K562 (cell line): ENCODE data around the gene HDAC7. TPM values are rescaled to one million over a fixed set of nuclear protein-coding genes. Genes with fewer than 3 reads are reported as not detected.

Experiments used
- ATAC-seq: fragments of 200-7000 bp; cut with Tn5 transposase; 3 replicates; pipeline ENCODE4 v1.9.1; 2020; ENCODE audit warnings: moderate library complexity
- BruUV-seq: library from RNA; stranded (reverse); fragments of 400-500 nt; replicated peaks from 2 replicates; lab custom pipeline; 2021; lab: Mats Ljungman, UMichigan
- CTCF ChIA-PET: fragments of 300-600 bp; formaldehyde crosslinking; extraction: SDS; loops from one replicate; lab custom pipeline; 2021; ENCODE audit warnings: low intra/inter-chr PET ratio; lab: Yijun Ruan, JAX
- POLR2A ChIA-PET: fragments of 300-600, 350-650 bp; sonication (Branson Sonifier 250); formaldehyde crosslinking; extraction: SDS; loops from one replicate; lab custom pipeline; 2021; ENCODE audit warnings: antibody characterized with exemption, inconsistent platforms; lab: Yijun Ruan, JAX
- DNase-seq, 4 experiments: peaks; one replicate each; pipeline versions ENCODE4 v3.0.0 to v3.0.0-alpha.2; 2011 to 2018; ENCODE audit warnings: low spot score in 3 of 4, mixed read lengths in 3 of 4; ENCODE audit errors: extremely low read depth in 1 of 4
- FAIRE-seq: peaks from 2 replicates; lab custom pipeline; 2011; peaks lifted over from hg19 to GRCh38; lab: Jason Lieb, UNC
- H2AFZ ChIP-seq: 2 replicates; pipeline ENCODE4 v1.6.0; 2011; ENCODE audit warnings: low read depth, low read length, control low read depth, inconsistent platforms
- H3K27ac ChIP-seq: fragments of 200-600 bp; 3 replicates; pipeline ENCODE4 v1.8.0; 2011; ENCODE audit warnings: low read depth, mild to moderate bottlenecking, control low read depth, inconsistent platforms, low read length, moderate library complexity, mixed read lengths; ENCODE audit errors: extremely low read depth
- H3K27me3 ChIP-seq, 2 experiments: fragments of 300-600 bp in 1 of 2; 2 replicates in 1 of 2; 3 replicates in 1 of 2; pipeline versions ENCODE4 v1.6.0 to v1.8.0; 2011; ENCODE audit warnings: inconsistent platforms in 2 of 2, low read length in 2 of 2, mild to moderate bottlenecking in 1 of 2, mixed read lengths in 1 of 2, moderate library complexity in 1 of 2; ENCODE audit not compliant: control insufficient read depth in 2 of 2, insufficient read depth in 2 of 2
- H3K36me3 ChIP-seq: fragments of 300-600 bp; 3 replicates; pipeline ENCODE4 v1.8.0; 2011; ENCODE audit warnings: mild to moderate bottlenecking, low read length, inconsistent platforms; ENCODE audit not compliant: control insufficient read depth, insufficient read depth
- H3K4me1 ChIP-seq, 2 experiments: fragments of 200-600 bp in 1 of 2; replicated peaks in 1 of 2; 2 replicates in 1 of 2; 3 replicates in 1 of 2; pipeline versions ENCODE4 v1.5.1 to v1.8.0; 2011; ENCODE audit warnings: inconsistent platforms in 2 of 2, low read length in 2 of 2, mild to moderate bottlenecking in 1 of 2, mixed read lengths in 1 of 2, moderate library complexity in 1 of 2; ENCODE audit not compliant: control insufficient read depth in 2 of 2, insufficient read depth in 2 of 2
- H3K4me2 ChIP-seq: 2 replicates; pipeline ENCODE4 v1.6.1; 2011; ENCODE audit warnings: low read length, control low read depth, inconsistent platforms, mixed read lengths; ENCODE audit not compliant: insufficient read depth
- H3K4me3 ChIP-seq: fragments of 200-600 bp; sonication (generic), shearing (Covaris generic); 2 replicates; pipeline ENCODE4 v1.5.1; 2016; ENCODE audit warnings: control low read depth, inconsistent platforms
- H3K79me2 ChIP-seq: fragments of 200-600 bp; 3 replicates; pipeline ENCODE4 v1.8.0; 2011; ENCODE audit warnings: low read length, inconsistent platforms; ENCODE audit not compliant: control insufficient read depth, insufficient read depth
- H3K9ac ChIP-seq, 2 experiments: 2 replicates each; pipeline versions ENCODE4 v1.6.0 to v1.6.1; 2011; ENCODE audit warnings: low read depth in 2 of 2, low read length in 2 of 2, control low read depth in 1 of 2, inconsistent platforms in 1 of 2, mild to moderate bottlenecking in 1 of 2, mixed read lengths in 1 of 2; ENCODE audit not compliant: insufficient read depth in 1 of 2
- H3K9me1 ChIP-seq: one replicate; pipeline ENCODE4 v1.6.0; 2011; ENCODE audit warnings: inconsistent platforms, mild to moderate bottlenecking, low read length, moderate library complexity; ENCODE audit not compliant: control insufficient read depth, insufficient read depth
- H3K9me3 ChIP-seq: replicated peaks from 2 replicates; pipeline ENCODE4 v1.5.1; 2011; ENCODE audit warnings: low read depth, low read length, inconsistent platforms; ENCODE audit not compliant: control insufficient read depth, insufficient read depth
- H4K20me1 ChIP-seq: replicated peaks from 2 replicates; pipeline ENCODE4 v1.6.1; 2011; ENCODE audit warnings: low read length, inconsistent platforms, mixed read lengths; ENCODE audit not compliant: control insufficient read depth, insufficient read depth
- CHD7 ChIP-seq: fragments of 200-600 bp; sonication (generic); IDR thresholded peaks from one replicate; pipeline ENCODE4 v1.6.1; 2012; ENCODE audit warnings: mild to moderate bottlenecking, low read depth, low read length, inconsistent platforms
- FOXJ3 ChIP-seq: sonication (generic); formaldehyde crosslinking; IDR thresholded peaks from 2 replicates; pipeline ENCODE4 v1.4.0; 2020; ENCODE audit warnings: mild to moderate bottlenecking, missing genetic modification reagents
- GABPA ChIP-seq: fragments of 200-800 bp; sonication (Bioruptor generic); conservative IDR thresholded peaks from 2 replicates; pipeline ENCODE4 v1.6.1; 2016; ENCODE audit warnings: low read depth, missing genetic modification characterization, missing compliant biosample characterization
- MIER1 ChIP-seq: fragments of 450-650 bp; IDR thresholded peaks from 2 replicates; pipeline ENCODE4 v1.6.1; 2016; ENCODE audit warnings: antibody characterized with exemption, mild to moderate bottlenecking, low read depth
- MXI1 ChIP-seq: IDR thresholded peaks from 2 replicates; pipeline ENCODE4 v1.6.1; 2011; ENCODE audit warnings: low read depth, mild to moderate bottlenecking, improper control_type of control experiment, low read length
- PML ChIP-seq: IDR thresholded peaks from 2 replicates; pipeline ENCODE4 v1.6.1; 2012; ENCODE audit warnings: low read length, inconsistent platforms
- POLR2AphosphoS2 ChIP-seq: IDR thresholded peaks from 2 replicates; pipeline ENCODE4 v1.6.1; 2012; ENCODE audit warnings: low read length, improper control_type of control experiment
- RBFOX2 ChIP-seq: fragments of 200-400 bp; formaldehyde crosslinking; IDR thresholded peaks from 2 replicates; pipeline ENCODE4 v1.6.1; 2017; ENCODE audit warnings: low read depth, mild to moderate bottlenecking, low read length, moderate library complexity
- TFAM ChIP-seq: fragments of 250-450 bp; sonication (Bioruptor Pico); conservative IDR thresholded peaks from 2 replicates; pipeline ENCODE4 v1.5.0; 2021; ENCODE audit warnings: mild to moderate bottlenecking, moderate library complexity
- TFAP4 ChIP-seq: sonication (generic); formaldehyde crosslinking; IDR thresholded peaks from 2 replicates; pipeline ENCODE4 v1.8.0; 2022; ENCODE audit warnings: missing genetic modification reagents, mild to moderate bottlenecking, moderate library complexity, borderline replicate concordance
- ZNF165 ChIP-seq: fragments of 250-450 bp; sonication (Bioruptor Pico); IDR thresholded peaks from 2 replicates; pipeline ENCODE4 v1.4.0; 2020; ENCODE audit warnings: borderline replicate concordance
- WGBS: fragments of 100-300 bp; shearing (Covaris generic); methylation state at CpG from one replicate; pipeline ENCODE4 v1.1.6; 2016; ENCODE audit warnings: low coverage, mixed read lengths; ENCODE audit not compliant: insufficient coverage; ENCODE audit errors: missing lambda C conversion rate; 5-methylcytosine and 5-hydroxymethylcytosine counted together
- in situ Hi-C: fragments of 300-500 bp; cut with MboI; formaldehyde crosslinking; loops from 4 replicates; pipeline ENCODE4 v1.15.0; 2018; ENCODE audit warnings: inconsistent platforms, mixed read lengths
- intact Hi-C: fragments of 100-400 bp; cut with micrococcal nuclease; formaldehyde crosslinking; loops from 2 replicates; pipeline ENCODE4 v1.14.2; 2022
- polyA plus RNA-seq, 8 experiments: library from polyadenylated mRNA; depleted of rRNA in 4 of 8; stranded (reverse) in 5 of 8; unstranded in 3 of 8; fragments of >200 nt; fragmentation: Nextera tagmentation in 2 of 8; fragmentation: Illumina TruSeq in 1 of 8; extraction: Ambion mirVana in 2 of 8; extraction: Trizol in 1 of 8; gene quantifications; 2 replicates each; pipeline versions ENCODE4 v1.2.1 to v1.2.3, GENCODE V29; 2011 to 2014; ENCODE audit warnings: inconsistent platforms in 1 of 8, missing spikeins in 1 of 8
- total RNA-seq, 7 experiments: library from RNA; depleted of rRNA in 6 of 7; stranded (reverse); fragments of >200 nt in 6 of 7; fragmentation: Illumina TruSeq in 2 of 7; extraction: Trizol in 2 of 7; gene quantifications; 2 replicates each; pipeline versions ENCODE4 v1.2.1 to v1.2.3, GENCODE V29; 2011 to 2021; ENCODE audit warnings: low replicate concordance in 1 of 7

HDAC7 gene
- total and polyA plus RNA-seq, 9 of the 15 experiments (the other 6 are each of a cell fraction or from before 2014, with no cell fraction given) = 2.5 to 129 (median 31.1) TPM

- Histone ChIP-seq H3K9me3 (no peaks in the 10 kb centered on the region), H3K27ac (no peak overlapping the region), H4K20me1 (no peaks in the 10 kb centered on the region), H3K36me3 (no peaks in the 10 kb centered on the region), H3K9ac (peak overlapping the region in 1 of 2 experiments; percentile 33; a peak in 2 of 4 replicates), H3K4me2 (no peak overlapping the region), H3K4me3 (no peak overlapping the region), H3K9me1 (no peaks in the 10 kb centered on the region), H2AFZ (no peak overlapping the region), H3K27me3 (peaks cover 23 to 32% of the 10 kb centered on the region in 2 experiments; a peak in 4 of 5 replicates), H3K4me1 (peaks cover 6 to 19% of the 10 kb centered on the region in 2 experiments; a peak in 2 of 5 replicates), H3K79me2 (no peaks in the 10 kb centered on the region)
- FAIRE-seq (no peak), ATAC-seq (no peak), DNase-seq (no peak)
- in situ Hi-C loops (no loop called here), intact Hi-C loops (no loop called here)
- ChIA-PET POLR2A (interaction anchor here (0.8 kb wide), 1 partner anchor 20 kb away, joined by 4 read pairs; no protein-coding TSS in a partner anchor), CTCF (no interaction called here)
- WGBS = 32% methylated on average over 4 of the region's 4 CpGs
- BruUV-seq = no TSS peak
- TF ChIP-seq POLR2AphosphoS2 (no peak), ZNF165 (CRISPR knock-in tag) (no peak), MIER1 (no peak), GABPA (tag) (no peak), RBFOX2 (no peak), TFAM (no peak), FOXJ3 (CRISPR knock-in tag) (no peak), CHD7 (no peak), MXI1 (no peak), PML (no peak), TFAP4 (CRISPR knock-in tag) (no peak)
Measured at GRCh38 chr12:47752121-47752520, 67.6 kb downstream of the HDAC7 start.
